Stimulated activated CD4-positive, alpha-beta T cell treated with anti-CD3 and anti-CD28 coated beads, Interleukin-2, amount 100 ng/mL, for 4 hours (primary cell): Measurements from ENCODE around the gene TTC9B.

Source experiments
- DNase-seq: peaks from one replicate; pipeline ENCODE4 v3.0.0-alpha.2; 2020; ENCODE audit warnings: low read depth

The TTC9B gene

GRCh38 chr19:40217934-40218890 lies at the start of gene TTC9B:
Gene TTC9B (minus strand): TSS chr19:40218384. CDS start chr19:40218381, 3 bp downstream.
- DNase-seq = no peak

GRCh38 chr19:40267601-40267997 lies 49.4 kb upstream of the TTC9B start:
- DNase-seq = no peak

- no peak for DNase-seq
These were observed 48.9 kb upstream of the TTC9B start for GRCh38 chr19:40266912-40267600.

- DNase-seq = no peak
These were observed 47.9 kb upstream of the TTC9B start for GRCh38 chr19:40266119-40266518.

DNA sequence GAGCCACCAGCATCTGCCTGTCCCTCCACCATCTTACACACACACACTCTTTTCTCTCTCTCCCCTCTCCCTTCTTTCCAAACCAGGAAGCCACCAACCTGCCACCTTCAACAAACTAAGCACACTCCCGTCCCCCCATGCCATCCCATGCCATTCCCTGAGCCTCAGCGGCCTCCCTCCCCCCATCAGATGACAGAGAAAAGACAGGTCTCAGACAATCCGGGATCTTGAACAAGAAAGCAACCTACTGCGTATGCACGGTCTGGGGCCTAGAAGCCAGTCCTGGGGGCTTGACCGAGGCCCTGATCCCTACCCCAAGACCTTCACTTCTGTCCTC lies 47.5 kb upstream of the TTC9B start:
- no peak for DNase-seq

- no peak for DNase-seq
These were observed 47.0 kb upstream of the TTC9B start for GRCh38 chr19:40265055-40265762.

GRCh38 chr19:40264314-40265054 lies 46.3 kb upstream of the TTC9B start:
- no peak for DNase-seq

DNA sequence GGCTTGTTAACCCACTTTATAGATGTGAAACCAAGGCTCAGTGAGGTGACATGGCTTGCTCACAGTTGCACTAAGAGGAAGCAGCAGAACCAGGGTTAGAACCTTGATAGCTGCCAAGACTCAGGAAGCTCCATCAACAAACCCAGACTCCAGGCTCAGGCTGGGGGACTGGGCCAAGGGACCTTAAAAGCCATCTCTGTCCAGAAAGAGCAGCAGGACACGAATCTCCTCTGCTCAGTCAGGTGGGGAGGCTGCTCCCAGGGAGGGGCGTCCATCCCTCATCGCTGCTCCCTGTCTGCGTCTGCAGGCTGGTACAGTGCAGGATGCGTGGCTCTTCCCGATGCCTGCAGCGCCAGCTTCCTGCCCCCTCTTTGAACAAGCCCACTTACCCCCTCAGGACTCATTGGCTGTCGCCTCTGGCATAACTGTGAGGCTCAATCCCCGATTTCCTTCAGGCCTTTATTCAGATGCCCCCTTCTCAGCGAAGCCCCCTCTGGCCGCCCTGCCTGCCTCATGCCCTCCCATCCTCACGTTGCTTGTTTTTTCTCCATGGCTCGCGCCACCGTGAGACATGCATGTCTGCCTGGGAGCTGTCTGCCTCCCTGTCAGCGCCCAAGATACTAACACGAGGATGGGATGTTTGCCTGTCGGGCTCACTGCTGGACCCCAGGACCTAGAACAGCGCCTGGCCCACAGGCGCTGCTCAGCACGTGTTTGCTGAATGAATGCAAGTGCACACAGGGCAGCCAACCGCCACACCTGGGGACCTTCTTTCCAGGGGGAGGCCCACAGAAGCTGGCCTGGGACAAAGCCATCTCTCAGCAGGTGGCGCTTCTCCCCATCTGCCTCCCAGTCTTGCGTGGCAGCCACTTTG lies 45.5 kb upstream of the TTC9B start:
- no peak for DNase-seq

DNA sequence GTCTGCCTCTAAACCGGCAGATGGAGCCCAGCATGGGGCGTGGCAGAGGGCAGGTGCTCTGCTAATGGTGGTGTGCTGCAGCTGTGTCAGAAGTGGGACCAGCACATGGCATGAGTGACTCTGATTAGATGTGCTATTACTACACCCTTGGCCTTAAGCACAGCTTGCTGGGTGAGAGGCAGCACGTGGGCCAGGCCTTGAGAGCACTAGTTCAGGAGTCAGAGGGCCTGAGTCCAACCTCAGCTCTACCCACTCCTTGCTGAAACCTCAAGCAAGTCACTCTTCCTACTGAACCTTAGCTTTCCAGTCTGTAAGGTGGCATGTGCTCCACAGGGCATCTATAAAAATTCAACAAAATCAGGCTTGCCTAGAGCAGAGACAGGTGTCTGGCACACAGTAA lies 44.2 kb upstream of the TTC9B start:
- no peak for DNase-seq

GRCh38 chr19:40261631-40262030 lies 43.4 kb upstream of the TTC9B start:
- DNase-seq = no peak

DNA sequence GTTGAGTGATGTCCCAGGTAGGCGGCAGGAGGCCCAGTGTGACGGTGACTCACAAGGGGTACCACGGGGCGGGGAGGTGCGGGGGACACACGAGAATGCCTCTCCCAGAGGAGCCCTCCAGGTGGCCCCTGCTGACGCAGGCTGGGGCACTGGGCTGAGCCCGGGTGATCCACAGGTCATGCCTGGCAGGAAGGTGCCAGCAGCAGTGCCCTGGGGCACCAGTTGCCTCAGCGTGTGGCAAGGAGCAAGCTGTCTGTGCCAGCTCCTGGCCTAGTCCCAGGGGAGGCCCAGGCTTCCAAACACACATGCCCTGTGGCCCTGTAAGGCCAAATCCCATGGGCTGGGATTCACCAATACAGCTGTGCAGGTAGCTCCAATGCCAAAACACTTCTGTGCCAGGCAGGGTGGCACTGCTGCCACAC lies 38.9 kb upstream of the TTC9B start:
- no peak for DNase-seq

- no peak for DNase-seq
These were observed 38.3 kb upstream of the TTC9B start for GRCh38 chr19:40256512-40256911.

- DNase-seq = no peak
These were observed 37.5 kb upstream of the TTC9B start for GRCh38 chr19:40255619-40256166.

DNA sequence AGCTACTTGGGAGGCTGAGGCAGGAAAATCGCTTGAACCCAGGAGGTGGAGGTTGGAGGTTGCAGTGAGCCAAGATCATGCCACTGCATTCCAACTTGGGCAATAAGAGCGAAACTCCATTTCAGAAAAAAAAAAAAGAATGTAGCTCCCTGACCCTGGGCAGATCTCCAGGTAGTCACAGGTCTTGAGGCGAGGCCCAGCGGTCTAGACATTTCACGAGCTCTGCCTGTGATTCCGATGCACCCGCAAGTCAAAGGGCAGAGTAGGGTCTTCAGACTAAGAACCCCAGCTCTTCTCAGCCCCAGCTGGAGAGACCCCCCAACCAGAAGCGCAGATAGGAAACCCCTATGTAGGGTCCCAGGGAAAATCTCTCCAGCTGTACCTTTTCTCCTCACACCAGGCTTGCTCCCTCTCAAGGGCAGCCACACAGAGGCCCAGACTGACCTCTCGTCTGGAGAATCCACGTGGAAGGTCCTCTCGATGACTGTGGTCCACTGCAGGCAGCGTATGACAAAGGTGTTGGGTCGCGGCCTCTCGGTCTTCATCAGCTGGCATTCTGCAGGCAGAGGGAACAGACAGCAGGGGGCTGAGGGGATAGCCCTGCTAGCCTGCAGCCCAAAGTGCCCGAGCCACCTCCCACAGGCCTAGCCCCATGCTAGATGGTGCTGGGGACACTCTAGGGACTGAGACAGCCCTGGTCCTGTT lies 36.7 kb upstream of the TTC9B start:
- no peak for DNase-seq

DNA sequence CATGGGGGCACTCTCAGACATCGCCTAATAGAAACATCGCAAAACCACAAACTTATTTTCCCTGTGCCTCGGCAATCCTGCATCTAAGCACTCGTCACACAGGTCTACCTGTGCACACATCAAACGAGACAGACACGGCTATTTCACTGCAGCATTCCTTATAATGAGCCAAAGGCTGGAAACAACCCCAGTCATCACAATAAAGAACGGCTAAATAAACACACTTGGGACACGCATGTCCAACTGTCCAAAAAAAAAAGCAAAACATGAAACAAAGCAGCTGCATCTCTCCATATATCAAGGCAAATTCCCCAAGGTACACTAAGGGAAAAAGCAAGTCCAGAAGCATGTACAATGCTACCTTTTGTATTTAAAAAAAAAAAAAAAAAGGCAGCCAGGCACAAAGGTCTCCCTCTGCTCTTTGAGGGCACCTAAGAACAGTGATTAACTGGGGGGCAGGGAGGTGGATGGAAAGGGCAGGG lies 35.5 kb upstream of the TTC9B start:
- DNase-seq = no peak

GRCh38 chr19:40252395-40252794 lies 34.2 kb upstream of the TTC9B start:
- DNase-seq = no peak

DNA sequence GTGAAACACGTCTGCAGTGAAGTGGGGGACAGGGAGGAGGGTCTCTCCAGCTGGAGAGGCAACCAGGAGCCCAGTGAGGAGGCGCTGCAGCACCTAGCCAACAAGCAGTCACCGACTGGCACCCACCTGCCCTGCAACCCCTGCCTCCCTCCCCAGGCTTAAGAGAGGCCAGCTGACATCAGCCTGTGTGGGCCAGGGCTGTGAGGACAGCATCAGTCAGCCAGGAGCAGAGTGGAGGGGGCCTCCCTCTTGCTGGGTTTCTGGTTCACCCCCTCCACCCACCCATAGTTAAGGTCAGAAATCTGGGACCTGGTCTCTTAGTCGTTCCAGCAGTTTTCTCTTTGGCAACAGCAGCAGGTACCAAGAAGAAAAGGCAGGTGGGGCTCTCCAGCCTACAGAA lies 33.8 kb upstream of the TTC9B start:
- DNase-seq = no peak

GRCh38 chr19:40251244-40251643 lies 33.1 kb upstream of the TTC9B start:
- DNase-seq = no peak

DNA sequence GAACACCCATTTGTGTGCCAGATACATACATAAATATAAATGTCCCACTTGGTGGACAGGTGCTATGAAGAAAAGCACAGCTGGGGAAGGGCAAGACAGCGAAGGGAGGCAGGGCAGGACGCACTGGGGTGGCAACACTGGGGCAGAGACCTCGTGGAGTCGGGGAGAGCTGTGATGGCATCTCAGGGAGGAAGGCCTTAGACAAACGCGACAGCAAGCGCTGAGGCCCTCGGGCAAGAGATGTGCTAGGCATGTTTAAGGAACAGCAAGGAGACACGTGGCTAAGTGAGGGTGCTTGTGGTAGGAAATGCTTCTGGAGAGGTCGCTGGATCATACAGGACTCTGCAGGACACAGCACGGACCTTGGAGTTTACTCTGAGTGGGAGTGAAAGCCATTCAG lies 31.6 kb upstream of the TTC9B start:
- DNase-seq = no peak

DNA sequence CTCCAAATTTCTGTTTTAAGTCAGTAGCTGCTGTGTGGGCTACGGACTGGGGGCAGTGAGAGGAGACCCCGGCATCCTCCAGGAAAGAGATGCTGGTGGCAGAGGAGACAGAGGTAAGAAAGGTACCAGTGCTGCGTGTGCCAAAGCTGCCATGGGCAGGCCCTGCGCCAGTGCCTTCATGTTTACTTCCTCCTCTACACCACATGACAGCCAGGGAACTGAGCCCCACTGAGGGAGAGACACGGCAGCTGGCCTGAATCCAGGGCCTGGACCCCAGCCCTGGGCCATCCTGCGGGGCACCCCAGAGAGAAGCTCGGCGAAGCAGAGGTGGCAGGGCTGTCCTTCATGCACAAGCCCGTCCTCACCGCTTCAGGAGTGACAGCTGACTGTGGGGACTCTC lies 31.0 kb upstream of the TTC9B start:
- DNase-seq = no peak
